ENCODE data around the gene MIEF2. TPM values are rescaled to one million over a fixed set of nuclear protein-coding genes. Genes with fewer than 3 reads are reported as not detected.
A peak's percentile ranks its signal among the peaks of the same experiment; 100 is the strongest.

MIEF2 gene
- polyA plus RNA-seq, 1 experiment: 12.0 TPM

DNA sequence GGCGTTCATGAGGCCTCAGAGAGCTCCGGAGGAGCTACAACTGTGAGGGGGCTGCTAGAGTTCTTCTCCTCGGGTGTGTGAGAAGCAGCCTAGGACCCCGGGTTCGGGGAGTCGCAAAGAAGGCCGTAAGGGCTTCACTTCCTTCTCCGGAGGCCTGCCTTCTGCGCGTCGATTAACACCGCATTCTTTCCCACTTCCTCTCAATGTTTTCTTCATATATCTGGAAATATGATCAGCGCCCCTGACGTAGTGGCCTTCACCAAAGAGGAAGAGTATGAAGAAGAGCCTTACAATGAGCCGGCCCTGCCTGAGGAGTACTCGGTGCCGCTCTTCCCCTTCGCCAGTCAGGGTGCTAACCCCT is 55.1 kb downstream of the MIEF2 start:
- DNase-seq (ENCODE audit: low read depth): no peak
- ChIA-PET CTCF (no interaction called here), POLR2A (no interaction called here)
- TF ChIP-seq, protein P1, sequence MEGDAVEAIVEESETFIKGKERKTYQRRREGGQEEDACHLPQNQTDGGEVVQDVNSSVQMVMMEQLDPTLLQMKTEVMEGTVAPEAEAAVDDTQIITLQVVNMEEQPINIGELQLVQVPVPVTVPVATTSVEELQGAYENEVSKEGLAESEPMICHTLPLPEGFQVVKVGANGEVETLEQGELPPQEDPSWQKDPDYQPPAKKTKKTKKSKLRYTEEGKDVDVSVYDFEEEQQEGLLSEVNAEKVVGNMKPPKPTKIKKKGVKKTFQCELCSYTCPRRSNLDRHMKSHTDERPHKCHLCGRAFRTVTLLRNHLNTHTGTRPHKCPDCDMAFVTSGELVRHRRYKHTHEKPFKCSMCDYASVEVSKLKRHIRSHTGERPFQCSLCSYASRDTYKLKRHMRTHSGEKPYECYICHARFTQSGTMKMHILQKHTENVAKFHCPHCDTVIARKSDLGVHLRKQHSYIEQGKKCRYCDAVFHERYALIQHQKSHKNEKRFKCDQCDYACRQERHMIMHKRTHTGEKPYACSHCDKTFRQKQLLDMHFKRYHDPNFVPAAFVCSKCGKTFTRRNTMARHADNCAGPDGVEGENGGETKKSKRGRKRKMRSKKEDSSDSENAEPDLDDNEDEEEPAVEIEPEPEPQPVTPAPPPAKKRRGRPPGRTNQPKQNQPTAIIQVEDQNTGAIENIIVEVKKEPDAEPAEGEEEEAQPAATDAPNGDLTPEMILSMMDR (IDR thresholded peaks at IDR 0.05; ENCODE audit: insufficient read depth, low read depth, low read length): no peak
- Histone ChIP-seq H3K27me3 (ENCODE audit: control insufficient read depth, insufficient read depth, low read length) (no peaks in the 10 kb centered on the region), H3K36me3 (ENCODE audit: control insufficient read depth, insufficient read depth, low read length) (peaks cover 10% of the 10 kb centered on the region), H3K4me3 (ENCODE audit: low read depth, low read length) (peak overlapping the region; percentile 93)

DNA sequence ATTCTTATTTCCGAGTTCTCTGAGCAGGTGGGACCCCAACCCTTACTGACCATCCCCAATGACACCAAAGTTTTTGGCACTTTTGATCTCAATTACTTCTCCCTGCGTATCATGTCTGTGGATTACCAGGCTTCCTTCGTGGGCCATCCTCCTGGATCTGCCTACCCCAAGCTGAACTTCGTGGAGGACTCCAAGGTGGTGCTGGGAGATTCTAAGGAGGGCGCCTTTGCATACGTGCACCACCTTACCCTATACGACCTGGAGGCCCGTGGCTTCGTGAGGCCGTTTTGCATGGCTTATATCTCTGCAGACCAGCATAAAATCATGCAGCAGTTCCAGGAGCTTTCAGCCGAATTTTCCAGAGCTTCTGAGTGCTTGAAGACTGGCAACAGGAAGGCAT is 55.5 kb downstream of the MIEF2 start:
- DNase-seq (ENCODE audit: low read depth): no peak
- no peaks in the 10 kb centered on the region for H3K27me3 ChIP-seq (ENCODE audit: control insufficient read depth, insufficient read depth, low read length)
- TF ChIP-seq, protein P1 (IDR thresholded peaks at IDR 0.05; ENCODE audit: insufficient read depth, low read depth, low read length): no peak
- H3K36me3 ChIP-seq (ENCODE audit: control insufficient read depth, insufficient read depth, low read length): peaks cover 10% of the 10 kb centered on the region
- H3K4me3 ChIP-seq (ENCODE audit: low read depth, low read length): peak overlapping the region; percentile 93
- CTCF ChIA-PET: no interaction called here
- POLR2A ChIA-PET: no interaction called here

Other genes starting within 250 kb of the MIEF2 start
- 14.7 and 17.4 TPM in 2 replicates for gene ATPAF2, start 221.5 kb upstream of the MIEF2 start, polyA plus RNA-seq (2011; rRNA removed)
- gene GID4, start 221.3 kb upstream of the MIEF2 start, polyA plus RNA-seq (2011; rRNA removed): 6.9 and 7.4 TPM in 2 replicates
- 28.8 and 36.4 TPM in 2 replicates for gene DRG2, start 172.7 kb upstream of the MIEF2 start, polyA plus RNA-seq (2011; rRNA removed)
- gene MYO15A, start 151.9 kb upstream of the MIEF2 start, polyA plus RNA-seq (2011; rRNA removed): 0.58 and 1.0 TPM in 2 replicates
- gene ALKBH5, start 76.8 kb upstream of the MIEF2 start, polyA plus RNA-seq (2011; rRNA removed): 92.4 and 97.5 TPM in 2 replicates
- 19.8 and 38.9 TPM in 2 replicates for gene LLGL1, start 35.0 kb upstream of the MIEF2 start, polyA plus RNA-seq (2011; rRNA removed)
- 263 and 425 TPM in 2 replicates for gene FLII, start 1.9 kb upstream of the MIEF2 start, polyA plus RNA-seq (2011; rRNA removed)
- 10.2 and 13.0 TPM in 2 replicates for gene TOP3A, start 54.3 kb downstream of the MIEF2 start, polyA plus RNA-seq (2011; rRNA removed)
- 6.8 and 9.2 TPM in 2 replicates for gene SMCR8, start 54.6 kb downstream of the MIEF2 start, polyA plus RNA-seq (2011; rRNA removed)
- gene SHMT1, start 102.9 kb downstream of the MIEF2 start, polyA plus RNA-seq (2011; rRNA removed): 5.0 and 5.9 TPM in 2 replicates
- gene EVPLL, start 117.1 kb downstream of the MIEF2 start, polyA plus RNA-seq (2011; rRNA removed): not detected in 2 replicates
- 0.15 TPM in 1 of 2 replicates, not detected in the other for gene LGALS9C, start 216.1 kb downstream of the MIEF2 start, polyA plus RNA-seq (2011; rRNA removed)

Measured in BJ (cell line).